NCI-H69 (cell line): ENCODE data around the gene C10orf67.
"Not testable (repeated sequence)": the region's sequence is repeated elsewhere in the genome, so short reads cannot be mapped to it uniquely, and the experiment has no call there.

ENCODE experiments used
- DNase-seq: peaks from one replicate; lab custom pipeline; 2025; lab: John Stamatoyannopoulos, UW

The C10orf67 gene

DNA sequence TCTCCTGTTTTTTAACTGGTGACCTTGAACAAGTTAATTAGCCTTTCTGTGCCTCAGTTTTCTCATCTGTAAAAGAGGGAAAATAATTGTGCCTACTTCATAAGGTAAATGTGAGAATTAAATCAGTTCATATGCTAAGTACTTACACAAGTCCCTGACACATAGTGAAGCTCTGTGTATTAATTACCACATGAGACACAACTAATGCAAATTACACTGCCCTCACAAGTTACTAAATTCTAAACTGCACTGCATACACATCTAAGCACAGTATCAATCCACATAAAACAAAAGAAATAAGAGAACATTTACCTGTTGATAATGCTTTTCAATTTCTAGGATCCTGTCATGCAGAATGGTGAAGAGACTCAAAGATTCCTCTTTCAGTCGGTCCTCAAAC lies 22.5 kb downstream of the C10orf67 start:
- DNase-seq: no peak

DNA sequence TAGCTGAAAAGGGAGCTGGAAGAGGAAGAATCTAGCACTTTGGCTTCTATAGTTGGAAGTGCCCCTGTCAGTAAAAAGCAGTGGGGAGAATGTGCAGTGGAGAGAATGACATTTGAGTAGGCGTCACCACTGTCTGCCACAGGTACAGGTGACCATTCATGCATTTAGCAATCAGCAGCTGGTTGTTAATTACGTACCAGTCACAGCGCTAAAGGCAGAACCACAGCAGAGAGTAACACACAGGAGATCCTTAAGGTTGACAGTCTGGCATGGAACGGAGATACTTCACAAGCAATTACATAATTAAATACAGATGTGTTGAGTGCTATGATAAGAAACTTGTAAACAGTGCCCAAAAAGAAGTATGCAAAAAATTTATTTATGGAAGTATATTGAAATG lies 24.8 kb downstream of the C10orf67 start:
- no peak for DNase-seq

DNA sequence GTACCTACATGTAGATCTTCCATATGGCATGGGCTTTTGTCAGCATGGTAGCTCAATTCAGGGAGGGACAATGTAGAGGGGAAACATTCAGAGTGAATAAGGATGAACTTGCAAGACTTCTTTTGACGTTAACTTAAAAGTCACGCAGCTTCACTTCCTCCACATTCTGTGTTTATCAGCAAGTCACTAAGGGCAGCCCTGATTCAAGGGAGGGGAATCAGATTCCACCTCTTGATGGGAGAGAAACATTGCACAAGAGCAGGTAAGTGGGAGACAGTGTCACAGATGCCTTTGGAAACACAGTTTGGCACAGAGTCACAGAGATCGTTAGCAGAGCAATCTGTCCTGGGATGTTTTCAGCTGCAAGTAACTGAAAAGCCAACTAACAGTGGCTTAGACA lies 26.2 kb downstream of the C10orf67 start:
- DNase-seq: no peak

DNA sequence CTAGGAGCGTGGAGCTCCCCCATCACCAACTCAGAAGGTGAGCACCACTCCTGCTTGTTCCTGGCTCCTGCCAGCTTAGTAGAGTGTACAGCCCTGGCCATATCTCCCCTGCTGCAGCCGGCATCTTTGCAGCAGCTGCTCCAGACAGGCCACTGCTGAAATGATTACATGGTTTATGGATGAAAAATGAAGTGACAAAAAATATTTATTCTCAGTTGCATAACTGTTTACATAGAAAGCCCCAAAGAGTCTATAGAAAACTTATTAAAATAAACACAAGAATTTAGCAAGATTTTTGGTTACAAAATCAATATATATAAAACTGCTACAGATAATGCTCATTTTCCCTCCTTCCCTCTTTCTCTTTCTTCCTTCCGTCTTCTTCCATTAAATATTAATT lies 27.2 kb downstream of the C10orf67 start:
- DNase-seq: no peak

DNA sequence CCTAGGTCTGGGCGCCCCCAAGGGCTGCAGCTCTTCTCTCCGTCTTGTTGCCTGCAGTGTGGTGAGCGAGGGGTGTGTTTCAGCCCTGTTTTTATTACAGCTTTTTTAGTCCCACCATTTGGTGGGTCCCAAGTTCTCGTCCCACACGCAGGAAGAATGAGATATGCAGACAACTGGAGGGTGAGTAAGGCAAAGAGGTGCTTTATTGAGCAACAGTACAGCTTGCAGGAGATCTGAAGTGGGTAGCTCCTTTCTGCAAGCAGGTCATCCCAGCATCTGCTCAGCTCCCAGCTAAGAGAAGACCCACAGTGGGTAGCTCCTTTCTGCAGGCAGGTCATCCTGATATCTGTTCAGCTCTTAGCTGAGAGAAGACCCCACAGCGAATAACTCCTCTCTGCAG lies 28.2 kb downstream of the C10orf67 start:
- DNase-seq: no peak

DNA sequence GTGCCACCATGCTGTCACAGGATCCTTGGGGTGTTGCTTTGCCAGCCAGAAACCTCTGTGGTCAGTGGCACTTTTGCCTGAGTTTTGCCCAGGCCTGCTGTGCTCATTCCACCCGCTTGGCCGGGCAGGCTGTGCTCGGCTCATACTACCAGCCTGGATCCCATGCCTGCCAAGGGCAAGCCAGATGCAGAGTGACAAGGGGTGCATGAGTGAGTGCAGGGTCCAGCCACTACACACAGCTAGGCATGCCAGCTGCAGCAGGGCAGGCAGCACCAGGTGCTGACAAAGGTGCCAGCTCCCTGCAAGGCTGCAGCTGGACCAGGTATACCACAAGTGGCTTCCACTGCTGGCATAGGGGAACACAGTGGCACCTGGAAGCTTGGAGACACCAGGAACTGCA lies 28.6 kb downstream of the C10orf67 start:
- DNase-seq: no peak

DNA sequence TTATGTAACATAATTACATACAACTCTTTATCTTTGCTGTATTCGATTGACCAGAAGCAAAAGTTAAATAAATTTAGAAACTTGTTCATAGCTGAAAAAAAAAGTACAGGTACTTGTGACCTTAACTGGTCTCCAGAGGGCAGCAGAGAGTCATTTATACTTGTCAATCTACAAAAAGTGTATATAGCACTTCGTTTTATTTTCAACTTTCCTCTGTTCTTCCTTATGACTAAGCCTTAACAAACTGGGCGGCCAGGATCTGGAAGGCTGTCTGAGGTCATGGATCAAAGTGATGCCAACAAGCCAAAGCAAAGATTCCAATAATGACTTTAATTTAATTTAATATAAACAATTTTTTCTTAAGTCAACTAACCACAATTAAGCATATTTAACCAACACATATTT lies 29.8 kb downstream of the C10orf67 start:
- DNase-seq: peak; percentile 35

DNA sequence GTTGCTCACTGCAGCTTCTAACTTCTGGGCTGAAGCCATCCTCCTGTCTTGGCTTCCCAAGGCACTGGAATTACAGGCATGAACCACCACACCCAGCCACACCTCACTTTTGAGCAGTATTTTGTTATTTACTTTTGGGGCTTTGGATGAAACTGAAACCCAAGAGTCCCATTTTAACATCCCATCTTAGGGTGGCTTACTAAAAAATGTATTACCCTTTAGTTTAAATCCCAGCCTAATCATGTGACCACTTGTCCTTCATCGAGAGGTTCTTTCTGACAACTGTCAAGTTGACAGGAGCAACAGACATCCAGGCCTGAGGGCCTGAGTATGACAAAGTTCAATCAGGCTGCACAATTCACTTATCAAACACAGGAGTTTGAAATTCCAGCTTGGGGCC lies 33.6 kb downstream of the C10orf67 start:
- no peak for DNase-seq

DNA sequence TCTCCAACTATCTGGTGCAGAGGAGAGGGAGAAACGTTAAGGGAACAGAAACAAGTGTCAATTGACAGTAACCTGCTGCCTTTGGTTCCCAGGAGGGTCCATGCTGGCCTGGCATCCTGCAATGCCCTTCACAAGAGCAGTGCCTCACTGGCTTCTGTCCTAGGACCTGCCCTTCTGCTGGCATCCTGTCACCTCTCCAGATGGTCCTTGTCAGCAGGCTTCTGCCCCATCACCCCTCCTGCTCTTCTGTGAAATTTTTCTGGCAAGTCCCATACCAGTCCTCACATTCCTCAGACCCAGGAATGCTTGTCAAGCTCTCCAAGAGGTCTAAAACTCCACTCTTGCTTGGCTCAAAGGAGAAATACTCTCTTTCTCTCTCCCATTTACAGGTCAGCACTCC lies 34.2 kb downstream of the C10orf67 start:
- DNase-seq: no peak

DNA sequence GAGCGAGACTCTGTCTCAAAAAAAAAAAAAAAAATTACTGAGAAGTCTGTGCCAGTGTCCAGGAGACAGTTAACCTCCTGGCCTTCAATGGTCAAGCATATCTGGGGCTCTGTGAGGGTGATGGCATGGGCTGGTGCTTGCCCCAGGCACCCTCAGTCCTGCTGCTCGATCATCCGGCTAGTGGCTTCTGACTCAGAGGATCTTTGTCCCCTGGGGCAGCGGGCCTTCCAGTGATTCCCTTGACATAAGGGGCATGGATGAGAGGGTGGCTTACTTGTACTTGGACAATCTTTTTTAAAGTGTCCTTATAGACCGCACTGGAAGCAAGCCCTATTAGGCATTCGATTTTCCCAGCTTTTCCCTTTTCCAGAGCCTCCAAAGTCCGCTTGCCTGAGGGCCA lies 44.6 kb downstream of the C10orf67 start:
- not testable (repeated sequence) for DNase-seq

DNA sequence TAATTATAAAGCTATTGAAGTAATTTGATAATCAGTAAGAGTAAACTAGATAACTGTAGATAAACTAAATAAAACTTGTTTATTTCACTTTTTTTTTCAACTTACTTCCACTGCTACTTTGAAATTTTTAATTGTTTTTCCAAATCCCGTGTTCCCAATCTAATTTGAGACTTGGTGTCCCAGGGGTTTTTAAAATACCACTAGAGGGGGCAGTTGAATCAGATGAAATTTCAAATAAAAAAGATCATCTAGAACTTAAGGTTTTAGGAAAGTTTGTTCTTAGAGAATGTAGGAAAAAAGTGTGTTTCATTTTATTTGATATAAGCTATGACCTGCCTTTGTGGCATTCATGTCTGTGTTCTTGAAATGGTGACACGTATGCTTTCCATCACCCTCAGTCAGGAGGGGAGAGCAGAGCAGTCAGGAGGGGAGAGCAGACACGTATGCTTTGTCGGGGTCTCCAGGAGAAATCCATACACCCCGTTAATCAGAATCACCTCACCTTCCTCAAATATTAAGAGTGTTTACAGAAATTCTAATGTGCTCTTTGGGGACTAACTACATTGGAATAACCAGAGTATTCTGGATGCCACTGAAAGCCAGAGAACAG lies 49.9 kb downstream of the C10orf67 start:
- DNase-seq: no peak

DNA sequence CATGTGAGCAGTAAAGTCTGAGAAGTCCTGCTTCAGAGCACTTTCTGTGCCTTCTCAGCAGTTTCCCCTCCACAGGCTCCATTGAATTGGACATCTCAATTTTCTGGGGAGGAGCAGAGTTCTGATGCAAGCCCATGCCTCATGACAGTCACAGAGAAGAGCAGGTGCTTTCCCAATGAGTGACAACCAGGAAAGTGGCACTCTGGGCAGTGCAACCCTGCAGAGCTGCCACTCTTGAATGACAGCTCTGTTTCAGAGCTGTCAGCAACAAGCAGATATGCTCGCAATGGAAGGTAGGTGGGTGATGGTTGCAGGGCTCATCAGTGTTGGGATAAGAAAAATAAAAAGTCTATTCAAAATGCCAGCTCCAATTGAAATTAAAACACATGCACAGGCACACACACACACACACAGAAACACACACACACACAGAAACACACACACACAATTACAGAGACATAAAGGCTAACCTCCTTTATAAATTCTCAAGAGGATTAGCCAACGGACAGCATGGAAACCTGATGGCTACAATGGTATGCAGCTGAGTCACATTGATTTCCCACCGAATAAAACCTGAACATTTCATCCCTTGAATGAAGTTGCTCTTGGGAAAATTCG lies 50.5 kb downstream of the C10orf67 start:
- DNase-seq: no peak

DNA sequence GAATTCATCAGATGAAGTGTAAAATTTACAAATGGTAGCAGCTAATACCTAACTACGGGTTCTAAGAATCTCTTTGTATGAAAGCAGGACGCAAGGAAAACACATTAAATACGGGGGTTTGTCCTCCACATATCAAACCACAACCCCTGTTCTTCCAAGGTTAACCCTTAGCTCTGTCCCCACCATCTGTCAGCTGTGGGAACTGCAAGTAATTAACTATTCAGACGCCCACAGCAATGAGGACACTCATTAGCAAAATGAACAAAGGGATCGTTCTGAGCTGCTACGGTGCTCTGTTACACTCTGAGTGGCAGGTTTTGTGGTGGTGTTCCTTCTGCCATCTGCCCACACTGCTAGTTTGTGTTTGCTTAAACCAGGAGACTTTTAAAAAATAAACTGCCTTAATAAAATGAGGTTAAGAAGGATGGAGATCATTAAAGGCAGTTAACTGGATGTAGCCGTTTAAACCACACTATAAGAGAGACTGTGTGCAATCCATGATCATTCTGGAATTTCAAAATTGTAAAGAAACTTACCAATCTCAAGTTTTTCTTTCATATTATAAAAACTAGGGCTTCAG lies 51.4 kb downstream of the C10orf67 start:
- DNase-seq: peak; percentile 39

DNA sequence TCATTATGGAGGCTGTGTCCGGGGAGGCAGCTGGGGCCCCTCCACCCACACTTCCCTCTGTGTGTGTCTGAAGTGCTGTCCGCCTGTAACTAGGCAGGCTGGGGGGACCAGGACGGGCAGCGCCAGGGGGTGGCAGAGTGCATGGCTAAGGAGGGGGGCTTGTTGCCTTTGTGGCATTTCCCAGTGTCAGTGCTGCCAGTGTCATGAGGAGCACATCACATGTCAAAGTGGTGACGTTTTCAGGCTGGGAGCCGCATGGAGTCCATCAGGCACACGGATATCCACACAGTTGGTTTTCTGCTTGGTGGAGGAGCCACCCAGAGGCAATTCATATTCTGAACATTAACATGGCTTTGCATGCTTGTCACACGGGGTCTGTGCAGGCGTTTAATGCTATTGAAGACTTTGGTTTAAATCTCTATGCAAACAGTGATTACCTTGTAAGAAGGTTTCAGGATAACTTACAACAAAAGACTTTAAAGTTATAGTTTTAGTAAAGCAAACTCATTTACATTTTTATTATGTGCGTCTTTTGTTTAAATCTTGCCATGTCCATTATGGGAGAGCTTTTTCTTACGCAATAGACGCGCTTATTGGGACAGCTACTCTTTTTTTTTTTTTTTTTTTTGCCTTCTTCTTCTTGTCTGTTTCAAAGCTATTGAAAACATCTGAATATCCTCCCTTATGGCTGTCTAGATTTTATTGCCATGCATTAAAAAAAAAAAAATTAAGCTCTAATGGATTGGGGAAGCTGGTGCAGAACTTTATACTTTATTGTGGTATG lies 52.9 kb downstream of the C10orf67 start:
- DNase-seq: no peak

DNA sequence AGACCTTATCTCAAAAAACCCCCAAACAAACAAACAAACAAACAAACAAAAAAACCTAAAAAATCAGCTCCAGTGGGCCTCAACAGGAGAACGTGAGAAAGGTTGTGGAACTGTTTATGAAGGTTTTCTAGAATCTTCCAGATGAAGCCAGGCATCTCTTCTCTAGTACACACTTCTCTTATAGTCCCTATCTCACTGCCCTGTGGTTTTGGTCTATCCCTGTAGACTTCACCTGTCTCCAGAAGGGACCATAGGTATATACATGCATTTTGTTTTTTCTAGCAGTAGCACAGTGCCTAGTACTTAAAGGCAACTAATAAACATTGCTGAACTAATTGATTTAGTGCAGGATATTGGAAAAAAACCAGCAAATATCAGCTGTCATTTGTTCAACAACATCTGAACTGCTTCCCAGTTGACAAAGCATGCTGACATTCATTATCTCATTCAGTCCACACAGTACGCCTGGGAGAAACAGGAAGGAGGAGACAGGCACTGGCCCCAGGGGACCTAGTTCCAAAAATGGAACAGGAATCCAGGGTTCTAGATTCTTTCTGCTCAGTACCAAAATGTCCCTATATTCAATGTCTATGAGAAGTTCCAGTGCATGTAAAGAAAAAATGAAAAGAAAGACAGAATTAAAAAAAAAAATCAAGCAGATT lies 59.8 kb downstream of the C10orf67 start:
- DNase-seq: no peak

DNA sequence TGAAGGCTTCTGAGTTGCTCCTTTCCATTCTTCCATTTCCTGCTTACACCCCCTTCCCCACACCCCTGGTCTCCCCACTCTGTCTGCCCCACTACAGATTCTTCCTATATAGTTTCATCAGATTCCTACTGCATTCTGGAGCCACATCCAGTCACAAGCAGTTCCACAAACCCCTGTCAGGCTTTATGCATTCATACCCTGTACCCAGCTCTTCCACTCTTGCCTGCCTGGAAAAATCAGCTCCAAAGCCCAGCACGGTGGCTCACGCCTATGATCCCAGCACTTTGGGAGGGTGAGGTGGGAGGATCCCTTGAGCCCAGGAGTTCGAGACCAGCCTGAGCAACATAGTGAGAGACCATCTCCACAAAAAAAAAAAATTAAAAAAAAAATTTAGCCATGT lies 60.4 kb downstream of the C10orf67 start:
- no peak for DNase-seq

DNA sequence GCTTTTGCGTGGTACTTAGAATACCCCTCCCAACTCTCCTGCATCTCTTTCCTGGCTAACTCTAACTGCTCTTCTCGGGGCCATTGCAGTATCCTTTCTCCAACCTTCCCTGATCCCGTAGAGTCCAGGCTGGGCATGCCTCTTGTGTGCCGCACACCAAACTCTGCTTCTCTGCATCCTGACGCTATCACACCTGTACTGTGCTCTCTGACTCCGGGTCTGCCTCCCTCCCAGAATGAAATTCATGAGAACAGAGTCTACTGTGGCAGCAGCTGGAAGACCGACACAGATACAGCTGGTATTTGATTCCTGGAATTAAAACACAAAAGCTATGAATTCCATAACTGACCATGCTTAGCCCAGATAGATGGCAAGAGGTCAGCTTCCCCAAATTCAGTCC lies 60.9 kb downstream of the C10orf67 start:
- no peak for DNase-seq

DNA sequence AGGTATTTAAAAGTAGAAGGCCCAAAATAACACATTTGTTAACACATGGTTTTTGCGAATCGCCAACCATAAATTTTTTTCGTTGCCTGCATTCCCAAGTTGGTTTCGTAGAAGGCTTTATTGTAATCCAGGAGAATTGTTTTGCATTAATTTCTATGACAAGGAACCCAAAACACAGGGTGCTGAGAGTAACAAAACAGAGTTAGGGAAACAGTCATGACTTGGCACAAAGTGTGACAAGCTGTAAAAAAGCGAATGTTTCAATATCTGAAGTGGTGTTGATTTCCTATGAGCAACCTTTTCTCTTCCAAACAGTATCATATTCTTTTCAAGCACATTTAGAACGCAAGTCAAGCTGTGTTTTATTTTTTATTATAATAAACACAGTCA lies 63.6 kb downstream of the C10orf67 start:
- DNase-seq: no peak

DNA sequence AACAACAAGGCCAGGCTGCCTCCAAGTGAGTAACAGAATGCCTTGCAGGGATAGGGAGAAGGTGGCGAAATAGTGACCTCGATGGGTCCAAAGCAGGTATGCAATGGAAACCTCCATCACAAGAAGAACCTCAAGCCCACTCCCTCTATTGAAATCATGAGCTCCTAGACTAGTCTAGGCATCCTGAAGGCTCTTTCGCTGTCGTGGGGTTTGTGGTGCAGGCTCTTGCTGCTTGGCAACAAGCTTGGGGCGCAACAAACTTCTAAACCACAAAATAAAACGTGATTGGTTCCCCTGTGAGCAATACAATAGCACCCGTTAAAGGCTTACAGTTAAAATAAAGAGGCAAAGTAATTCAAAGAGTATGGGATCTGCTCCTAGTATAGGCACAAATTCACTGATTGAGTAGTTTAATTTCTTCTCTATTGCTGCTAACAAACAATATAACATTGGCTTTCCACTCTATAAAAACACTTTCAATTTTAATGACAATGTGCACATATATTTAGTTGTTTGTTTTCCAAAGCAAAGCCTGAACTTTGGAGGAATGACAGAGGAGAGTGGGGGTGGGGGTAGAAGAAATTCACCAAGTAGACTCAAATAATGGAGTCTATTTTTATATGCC lies 64.1 kb downstream of the C10orf67 start:
- DNase-seq: no peak

DNA sequence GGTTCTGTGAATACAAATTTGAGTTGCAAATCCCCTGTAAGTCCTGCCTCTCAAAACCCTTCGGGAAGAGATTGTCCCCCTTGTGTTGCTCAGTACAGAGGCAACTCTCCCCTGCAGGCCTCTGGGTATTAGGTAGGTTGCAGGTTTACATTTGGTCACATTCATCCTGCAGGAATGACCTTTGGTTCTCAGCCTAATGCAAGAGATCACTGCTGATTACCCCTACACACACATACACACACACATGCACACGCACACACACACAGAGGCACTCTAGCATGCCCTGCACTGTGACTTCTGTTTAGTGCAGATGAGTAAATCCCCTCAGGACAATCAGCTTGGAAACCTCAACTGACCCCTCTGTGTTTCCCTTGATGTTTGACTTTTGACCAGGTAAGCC lies 69.2 kb downstream of the C10orf67 start:
- DNase-seq: no peak

DNA sequence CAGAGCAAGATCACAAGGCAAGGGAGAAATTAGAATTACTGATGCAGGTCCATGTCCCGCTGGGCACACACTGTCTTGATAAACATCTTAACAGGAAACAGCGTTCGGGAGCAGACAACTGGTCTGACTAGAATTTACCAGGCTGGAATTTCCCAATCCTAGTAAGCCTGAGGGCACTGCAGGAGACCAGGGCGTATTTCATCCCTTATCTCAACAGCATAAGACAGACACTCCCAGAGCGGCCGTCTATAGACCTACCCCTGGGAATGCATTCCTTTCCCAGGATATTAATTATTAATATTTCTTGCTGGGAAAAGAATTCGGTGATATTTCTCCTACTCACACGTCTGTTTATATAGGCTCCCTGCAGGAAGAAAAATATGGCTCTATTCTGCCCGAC lies 70.4 kb downstream of the C10orf67 start:
- DNase-seq: not testable (repeated sequence)

DNA sequence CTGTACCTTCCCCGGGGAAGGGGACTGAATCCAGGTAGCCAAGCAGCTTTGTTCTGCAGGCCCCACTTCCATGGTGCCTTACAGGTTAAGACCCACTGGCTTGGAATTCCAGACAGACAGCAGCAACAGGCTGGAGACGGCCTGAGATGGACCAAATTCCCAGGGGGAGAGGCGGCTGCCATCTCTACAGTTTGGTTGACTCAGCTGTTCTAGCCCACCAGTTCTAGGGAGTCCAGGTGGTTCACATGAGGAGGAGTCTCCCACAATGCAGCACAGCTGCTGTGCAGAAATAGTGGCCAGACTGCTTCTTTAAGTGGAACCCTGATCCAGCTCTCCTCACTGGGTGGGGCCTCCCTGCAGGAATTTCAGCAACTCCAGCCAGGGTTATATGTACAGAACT lies 74.1 kb downstream of the C10orf67 start:
- no peak for DNase-seq
